Mucosa of stomach (tissue), 1 donor: ENCODE measurements around the gene XG.
"Not testable (repeated sequence)": the region's sequence is repeated elsewhere in the genome, so short reads cannot be mapped to it uniquely, and the experiment has no call there.

Experiments
- H3K27me3 ChIP-seq: one replicate; pipeline ENCODE4 v1.7.0; 2013; ENCODE audit warnings: mild to moderate bottlenecking, low read length; ENCODE audit not compliant: control insufficient read depth, insufficient read depth
- H3K36me3 ChIP-seq: one replicate; pipeline ENCODE4 v1.7.0; 2013; ENCODE audit warnings: low read length; ENCODE audit not compliant: control insufficient read depth, insufficient read depth
- H3K4me1 ChIP-seq: one replicate; pipeline ENCODE4 v1.7.0; 2013; ENCODE audit warnings: mild to moderate bottlenecking, low read length; ENCODE audit not compliant: control insufficient read depth, insufficient read depth
- H3K4me3 ChIP-seq: one replicate; pipeline ENCODE4 v1.7.0; 2013; ENCODE audit warnings: low read length
- H3K9ac ChIP-seq: one replicate; pipeline ENCODE4 v1.7.0; 2013; ENCODE audit warnings: mild to moderate bottlenecking, low read length, moderate library complexity
- H3K9me3 ChIP-seq: one replicate; pipeline ENCODE4 v1.7.0; 2013; ENCODE audit warnings: mild to moderate bottlenecking, low read length, moderate library complexity; ENCODE audit not compliant: control insufficient read depth
- donor health status: Pancreatic carcinoma.

XG gene

GRCh38 chrX:2788980-2789379, 37.1 kb downstream of the XG start:
- Histone ChIP-seq H3K36me3 (no peaks in the 10 kb centered on the region), H3K27me3 (no peaks in the 10 kb centered on the region), H3K4me1 (no peaks in the 10 kb centered on the region), H3K9ac (no peak overlapping the region), H3K4me3 (no peak overlapping the region), H3K9me3 (no peaks in the 10 kb centered on the region)

- Histone ChIP-seq H3K4me3 (no peak overlapping the region), H3K9me3 (no peaks in the 10 kb centered on the region), H3K36me3 (no peaks in the 10 kb centered on the region), H3K4me1 (no peaks in the 10 kb centered on the region), H3K27me3 (no peaks in the 10 kb centered on the region), H3K9ac (no peak overlapping the region)
These were observed 37.7 kb downstream of the XG start for GRCh38 chrX:2789569-2789968.

- H3K36me3 ChIP-seq = no peaks in the 10 kb centered on the region
- H3K4me1 ChIP-seq = no peaks in the 10 kb centered on the region
- no peak overlapping the region for H3K9ac ChIP-seq
- H3K9me3 ChIP-seq = no peaks in the 10 kb centered on the region
- H3K27me3 ChIP-seq = no peaks in the 10 kb centered on the region
- no peak overlapping the region for H3K4me3 ChIP-seq
These were observed 41.9 kb downstream of the XG start for GRCh38 chrX:2793752-2794151.

DNA sequence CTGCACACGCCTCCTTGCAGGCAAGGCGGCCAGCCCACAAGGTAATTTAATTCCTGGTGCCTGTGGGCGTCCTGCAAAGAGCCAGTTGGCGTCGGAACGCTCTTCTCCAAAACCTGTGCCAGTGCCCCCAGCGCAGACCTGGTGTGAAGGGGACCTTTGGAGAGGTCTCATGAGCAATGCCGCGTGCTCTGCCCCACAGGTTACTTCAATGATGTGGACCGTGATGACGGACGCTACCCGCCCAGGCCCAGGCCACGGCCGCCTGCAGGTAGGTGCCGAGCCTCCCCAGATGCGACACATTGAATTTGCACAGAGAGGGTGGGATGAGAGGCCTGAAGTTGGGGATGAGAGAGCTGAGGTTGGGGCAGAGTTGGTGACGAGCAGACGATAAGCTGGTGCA, 42.5 kb downstream of the XG start:
- Histone ChIP-seq H3K4me1 (no peaks in the 10 kb centered on the region), H3K9ac (no peak overlapping the region), H3K9me3 (no peaks in the 10 kb centered on the region), H3K4me3 (no peak overlapping the region), H3K27me3 (no peaks in the 10 kb centered on the region), H3K36me3 (no peaks in the 10 kb centered on the region)

GRCh38 chrX:2796808-2797207, 45.0 kb downstream of the XG start:
- H3K4me1 ChIP-seq, H3K4me3 ChIP-seq, H3K27me3 ChIP-seq, H3K9me3 ChIP-seq, H3K36me3 ChIP-seq, H3K9ac ChIP-seq: not testable (repeated sequence)

DNA sequence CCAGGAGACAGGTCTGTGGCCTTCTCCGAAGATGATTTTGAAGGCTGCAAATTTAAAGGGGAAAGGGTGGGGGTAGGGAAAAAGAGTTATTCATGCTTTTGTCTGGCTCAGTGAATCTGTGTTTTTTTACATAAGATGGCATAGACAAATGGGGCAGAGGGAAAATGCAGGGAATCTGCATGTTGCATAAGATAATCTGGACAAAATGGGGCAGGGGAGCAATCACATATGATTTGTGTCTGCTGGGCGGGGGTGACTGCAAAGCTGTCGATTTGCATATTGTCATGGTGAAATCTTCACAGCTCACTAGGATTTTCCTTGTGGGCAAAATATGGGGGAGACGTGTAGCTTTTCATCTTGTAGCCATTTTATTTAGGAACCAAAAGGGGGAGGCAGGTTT, 47.5 kb downstream of the XG start:
- no peaks in the 10 kb centered on the region for H3K9me3 ChIP-seq
- H3K4me3 ChIP-seq = no peak overlapping the region
- no peak overlapping the region for H3K9ac ChIP-seq
- no peaks in the 10 kb centered on the region for H3K4me1 ChIP-seq
- H3K36me3 ChIP-seq = no peaks in the 10 kb centered on the region
- no peaks in the 10 kb centered on the region for H3K27me3 ChIP-seq

GRCh38 chrX:2799980-2800379, 48.1 kb downstream of the XG start:
- not testable (repeated sequence) for H3K9me3 ChIP-seq, H3K27me3 ChIP-seq, H3K36me3 ChIP-seq, H3K4me3 ChIP-seq, H3K9ac ChIP-seq, H3K4me1 ChIP-seq

- H3K4me1 ChIP-seq = no peaks in the 10 kb centered on the region
- no peaks in the 10 kb centered on the region for H3K27me3 ChIP-seq
- H3K36me3 ChIP-seq = no peaks in the 10 kb centered on the region
- no peaks in the 10 kb centered on the region for H3K9me3 ChIP-seq
- no peak overlapping the region for H3K4me3 ChIP-seq
- no peak overlapping the region for H3K9ac ChIP-seq
These were observed 49.4 kb downstream of the XG start for GRCh38 chrX:2801223-2801622.

DNA sequence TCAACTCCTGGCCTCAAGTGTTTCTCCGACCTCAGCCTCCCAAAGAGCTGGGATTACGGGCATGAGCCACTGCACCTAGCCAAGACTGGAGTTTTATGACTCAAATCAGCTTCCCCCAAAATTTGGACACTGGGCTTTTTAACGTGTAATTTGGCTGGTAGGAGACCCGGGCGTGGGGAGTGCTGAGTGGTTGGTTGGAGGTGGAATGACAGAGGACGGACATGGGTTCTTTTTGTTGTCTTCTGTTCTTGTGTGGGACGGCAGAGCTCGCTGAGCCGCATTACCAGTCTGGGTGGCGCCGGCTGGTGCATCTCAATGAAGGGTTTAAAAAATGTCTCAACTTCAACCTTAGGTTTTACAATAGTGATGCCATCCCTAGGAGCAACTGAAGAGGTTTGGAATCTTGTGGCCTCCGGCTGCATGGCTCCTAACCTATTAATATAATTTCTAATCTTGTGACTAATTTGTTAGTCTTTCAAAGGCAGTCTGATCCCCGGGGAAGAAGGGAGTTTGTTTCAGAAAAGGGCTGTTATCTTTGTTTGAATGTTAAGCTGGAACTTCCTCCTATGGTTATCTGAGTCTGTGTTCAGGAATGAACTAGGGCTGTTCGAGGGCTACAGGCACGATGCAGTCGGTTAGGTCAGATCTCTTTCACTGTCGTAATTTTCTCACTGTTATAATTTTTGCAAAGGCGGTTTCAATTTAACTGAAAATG, 50.7 kb downstream of the XG start:
- not testable (repeated sequence) for H3K4me1 ChIP-seq, H3K36me3 ChIP-seq, H3K9me3 ChIP-seq, H3K27me3 ChIP-seq, H3K9ac ChIP-seq, H3K4me3 ChIP-seq

- H3K36me3 ChIP-seq, H3K9me3 ChIP-seq, H3K4me1 ChIP-seq, H3K27me3 ChIP-seq, H3K9ac ChIP-seq, H3K4me3 ChIP-seq: not testable (repeated sequence)
These were observed 51.6 kb downstream of the XG start for GRCh38 chrX:2803486-2803885.

DNA sequence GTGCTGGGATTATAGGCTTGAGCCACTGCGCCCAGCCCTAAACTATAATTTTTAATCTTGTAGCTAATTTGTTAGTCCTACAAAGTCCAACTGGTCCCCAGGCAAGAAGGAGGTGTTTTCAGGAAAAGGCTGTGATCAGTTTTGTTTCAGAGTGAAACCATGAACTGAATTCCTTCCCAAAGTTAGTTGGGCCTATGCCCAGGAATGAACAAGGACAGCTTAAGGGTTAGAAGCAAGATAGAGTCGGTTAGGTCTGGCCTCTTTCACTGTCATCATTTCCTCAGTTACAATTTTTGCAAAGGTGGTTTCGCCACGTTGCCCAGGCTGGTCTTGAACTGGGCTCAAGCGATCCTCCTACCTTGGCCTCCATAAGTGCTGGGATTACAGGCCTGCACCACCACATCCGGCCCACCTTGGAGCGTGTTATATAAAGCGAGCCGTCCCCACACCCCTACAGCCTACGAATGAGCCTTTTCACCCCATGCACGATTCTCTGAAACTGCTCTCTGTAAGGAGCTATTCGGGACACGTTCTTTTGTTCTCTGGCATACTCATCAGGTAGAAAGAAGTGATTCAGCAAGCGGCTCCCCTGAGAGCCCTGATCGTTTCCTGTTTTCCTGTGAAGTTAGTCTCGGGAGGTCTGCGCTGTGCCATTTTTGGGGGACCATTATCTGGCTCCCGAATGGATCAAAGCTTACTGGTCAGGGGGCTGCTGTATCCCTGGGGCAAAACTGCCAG, 52.4 kb downstream of the XG start:
- not testable (repeated sequence) for H3K27me3 ChIP-seq, H3K4me1 ChIP-seq, H3K36me3 ChIP-seq, H3K9me3 ChIP-seq, H3K4me3 ChIP-seq, H3K9ac ChIP-seq

DNA sequence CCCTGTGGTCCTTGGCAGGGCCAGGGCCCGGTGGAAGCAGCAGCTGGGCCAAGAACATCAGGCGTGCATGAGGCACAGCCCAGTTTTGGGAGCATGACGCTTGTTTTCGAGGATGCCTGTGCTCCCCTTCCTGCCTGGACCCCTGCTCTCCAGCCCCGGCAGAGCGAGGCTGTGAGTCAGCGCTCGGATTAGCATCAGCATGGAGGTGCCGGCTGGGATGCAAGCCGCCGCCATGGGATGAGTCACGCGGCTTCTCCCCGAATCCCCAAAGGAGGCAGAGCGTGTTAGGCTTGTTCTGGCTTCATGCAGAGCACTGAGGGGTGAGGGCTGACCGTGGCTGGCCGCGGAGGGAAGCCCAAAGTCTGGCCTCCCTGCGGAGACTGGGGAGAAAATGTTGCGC, 53.0 kb downstream of the XG start:
- not testable (repeated sequence) for H3K36me3 ChIP-seq, H3K4me1 ChIP-seq, H3K9ac ChIP-seq, H3K9me3 ChIP-seq, H3K4me3 ChIP-seq, H3K27me3 ChIP-seq

DNA sequence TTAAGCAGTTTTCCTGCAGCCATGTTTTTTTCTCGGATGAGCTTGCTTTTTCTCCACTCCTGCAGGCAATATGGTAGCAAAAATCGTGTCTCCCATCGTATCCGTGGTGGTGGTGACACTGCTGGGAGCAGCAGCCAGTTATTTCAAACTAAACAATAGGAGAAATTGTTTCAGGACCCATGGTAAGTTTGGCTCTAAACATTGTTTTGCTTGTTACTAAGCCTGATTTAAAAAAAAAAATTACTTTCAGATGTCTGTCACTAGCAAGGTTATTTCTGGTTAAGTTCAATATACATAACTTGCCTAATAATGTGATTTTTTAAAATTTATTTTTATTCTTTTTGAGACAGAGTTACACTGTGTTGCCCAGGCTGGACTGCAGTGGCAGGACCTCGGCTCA, 59.4 kb downstream of the XG start:
- H3K4me3 ChIP-seq = no peak overlapping the region
- no peak overlapping the region for H3K9ac ChIP-seq
- H3K36me3 ChIP-seq = no peaks in the 10 kb centered on the region
- no peaks in the 10 kb centered on the region for H3K9me3 ChIP-seq
- H3K27me3 ChIP-seq = no peaks in the 10 kb centered on the region
- no peaks in the 10 kb centered on the region for H3K4me1 ChIP-seq
